ENCODE results near the gene KDM6B. TPM values are rescaled to one million over a fixed set of nuclear protein-coding genes. Genes with fewer than 3 reads are reported as not detected.

Gene KDM6B
- total RNA-seq, 4 donors from 2014 or later = 4.8 to 14.4 (median 10.4) TPM

GRCh38 chr17:7840441-7840840 lies 6.4 kb downstream of the KDM6B start:
- Histone ChIP-seq H3K36me3 (peaks cover 1 to 3% of the 10 kb centered on the region in 2 donors), H3K4me3 (replicated peaks in 1 of 3) (no peak overlapping the region), H3K27ac (peak overlapping the region in 1 of 3 donors; percentile 97), H3K27me3 (no peaks in the 10 kb centered on the region), H3K9me3 (no peaks in the 10 kb centered on the region), H3K4me1 (peaks cover 35 to 42% of the 10 kb centered on the region in 2 donors)
- WGBS, 2 donors = 55 to 62% methylated on average over 1 of the region's 1 CpG
- intact Hi-C loops (cut with DNase I) = loop anchor here (10.0 kb wide), 1 partner anchor 304 kb away; no protein-coding TSS in a partner anchor
- no peak for DNase-seq
- TF ChIP-seq POLR2A (IDR thresholded peaks at IDR 0.05) = no peak
- no peak for TF ChIP-seq CTCF (IDR thresholded peaks at IDR 0.05)

GRCh38 chr17:7840875-7841274 lies 6.9 kb downstream of the KDM6B start:
- 82 to 97% methylated on average over 1 of the region's 1 CpG for WGBS, 2 donors
- Histone ChIP-seq H3K4me1 (peaks cover 39 to 47% of the 10 kb centered on the region in 2 donors), H3K4me3 (replicated peaks in 1 of 3) (no peak overlapping the region), H3K9me3 (no peaks in the 10 kb centered on the region), H3K27me3 (no peaks in the 10 kb centered on the region), H3K27ac (peak overlapping the region; percentile 95 to 98 (median 97)), H3K36me3 (peaks cover 5 to 7% of the 10 kb centered on the region in 2 donors)
- intact Hi-C loops (cut with DNase I) = loop anchor here (10.0 kb wide), 1 partner anchor 304 kb away; no protein-coding TSS in a partner anchor
- TF ChIP-seq CTCF (IDR thresholded peaks at IDR 0.05) (no peak), POLR2A (IDR thresholded peaks at IDR 0.05) (no peak)
- no peak for DNase-seq

- Histone ChIP-seq H3K4me3 (replicated peaks in 1 of 3) (peak overlapping the region in 2 of 3 donors; percentile 56 to 67), H3K27ac (peak overlapping the region; percentile 95 to 98 (median 97)), H3K4me1 (peaks cover 38 to 47% of the 10 kb centered on the region in 2 donors), H3K36me3 (peaks cover 10 to 13% of the 10 kb centered on the region in 2 donors), H3K9me3 (no peaks in the 10 kb centered on the region), H3K27me3 (no peaks in the 10 kb centered on the region)
- intact Hi-C loops (cut with DNase I) = loop anchor here (10.0 kb wide), 1 partner anchor 303 kb away; no protein-coding TSS in a partner anchor
- TF ChIP-seq CTCF (IDR thresholded peaks at IDR 0.05) (peak in 1 of 6 experiments; percentile 33), POLR2A (IDR thresholded peaks at IDR 0.05) (no peak)
- peak; percentile 93 to 94 for DNase-seq
- 11 to 13% methylated on average over 16 of the region's 34 CpGs for WGBS, 2 donors
Observed at GRCh38 chr17:7841396-7841914, 7.4 kb downstream of the KDM6B start.

GRCh38 chr17:7841915-7842379 lies 7.9 kb downstream of the KDM6B start:
- no peaks in the 10 kb centered on the region for H3K9me3 ChIP-seq
- intact Hi-C loops (cut with DNase I) = loop anchor here (10.0 kb wide), 1 partner anchor 303 kb away; no protein-coding TSS in a partner anchor
- H3K4me1 ChIP-seq = peaks cover 33 to 42% of the 10 kb centered on the region in 2 donors
- H3K36me3 ChIP-seq = peaks cover 15 to 18% of the 10 kb centered on the region in 2 donors
- H3K27ac ChIP-seq = peak overlapping the region; percentile 95 to 98 (median 97)
- H3K27me3 ChIP-seq = no peaks in the 10 kb centered on the region
- TF ChIP-seq POLR2A (IDR thresholded peaks at IDR 0.05) (peak in 1 of 2 donors; percentile 46), CTCF (IDR thresholded peaks at IDR 0.05) (no peak)
- peak; percentile 92 to 95 for DNase-seq
- WGBS, 2 donors = 0 to 1% methylated on average over 26 to 27 of the region's 46 CpGs
- H3K4me3 ChIP-seq (replicated peaks in 1 of 3) = peak overlapping the region; percentile 42 to 67 (median 63)
